H9 (cell line): Measurements from ENCODE around the gene BRD1. TPM values are rescaled to one million over a fixed set of nuclear protein-coding genes. Genes with fewer than 3 reads are reported as not detected.

Experiments
- DNase-seq: peaks from one replicate; pipeline ENCODE4 v3.0.0-alpha.2; 2017
- H2AFZ ChIP-seq: one replicate; pipeline ENCODE4 v1.6.1; 2013; ENCODE audit warnings: mild to moderate bottlenecking, low read length, control low read depth, moderate library complexity
- H2AK5ac ChIP-seq: 2 replicates; pipeline ENCODE4 v1.6.1; 2013; ENCODE audit warnings: low read length, control low read depth, mixed read lengths; ENCODE audit not compliant: insufficient read length
- H2BK120ac ChIP-seq: one replicate; pipeline ENCODE4 v1.6.1; 2013; ENCODE audit warnings: low read depth, mild to moderate bottlenecking, low read length, control low read depth, inconsistent platforms; ENCODE audit not compliant: poor library complexity, severe bottlenecking
- H2BK12ac ChIP-seq: 2 replicates; pipeline ENCODE4 v1.6.1; 2013; ENCODE audit warnings: low read length, control low read depth, mixed read lengths, low read depth; ENCODE audit not compliant: insufficient read length
- H2BK15ac ChIP-seq: 2 replicates; pipeline ENCODE4 v1.6.1; 2013; ENCODE audit warnings: low read depth, low read length, control low read depth
- H2BK20ac ChIP-seq: one replicate; pipeline ENCODE4 v1.6.1; 2013; ENCODE audit warnings: low read depth, mild to moderate bottlenecking, low read length, control low read depth, inconsistent platforms; ENCODE audit not compliant: poor library complexity, severe bottlenecking
- H2BK5ac ChIP-seq: 2 replicates; pipeline ENCODE4 v1.6.1; 2013; ENCODE audit warnings: low read length, control low read depth, mixed read lengths; ENCODE audit not compliant: insufficient read length
- H3K14ac ChIP-seq: 2 replicates; pipeline ENCODE4 v1.6.1; 2013; ENCODE audit warnings: low read length, control low read depth; ENCODE audit not compliant: insufficient read depth
- H3K18ac ChIP-seq: 2 replicates; pipeline ENCODE4 v1.6.1; 2013; ENCODE audit warnings: low read depth, mild to moderate bottlenecking, mixed read lengths, low read length, control low read depth; ENCODE audit not compliant: insufficient read length
- H3K23ac ChIP-seq: 2 replicates; pipeline ENCODE4 v1.6.1; 2013; ENCODE audit warnings: low read length, control low read depth, mixed read lengths, low read depth; ENCODE audit not compliant: insufficient read length
- H3K23me2 ChIP-seq: 2 replicates; pipeline ENCODE4 v1.6.1; 2013; ENCODE audit warnings: low read depth, mild to moderate bottlenecking, mixed read lengths, low read length, control low read depth; ENCODE audit not compliant: insufficient read length, poor library complexity, severe bottlenecking
- H3K27ac ChIP-seq: 2 replicates; pipeline ENCODE4 v1.5.1; 2013; ENCODE audit warnings: low read length, control low read depth, mixed read lengths, low read depth; ENCODE audit not compliant: insufficient read length
- H3K27me3 ChIP-seq: 2 replicates; pipeline ENCODE4 v1.6.1; 2013; ENCODE audit warnings: low read length, control low read depth, inconsistent platforms; ENCODE audit not compliant: insufficient read depth
- H3K4ac ChIP-seq: 2 replicates; pipeline ENCODE4 v1.6.1; 2013; ENCODE audit warnings: low read depth, mild to moderate bottlenecking, control low read depth, inconsistent platforms, low read length, moderate library complexity
- H3K4me1 ChIP-seq: 2 replicates; pipeline ENCODE4 v1.6.1; 2013; ENCODE audit warnings: low read length, control low read depth, inconsistent platforms; ENCODE audit not compliant: insufficient read depth
- H3K4me2 ChIP-seq: 2 replicates; pipeline ENCODE4 v1.6.1; 2013; ENCODE audit warnings: low read length, control low read depth, mixed read lengths; ENCODE audit not compliant: insufficient read length, insufficient read depth
- H3K56ac ChIP-seq: 2 replicates; pipeline ENCODE4 v1.6.1; 2013; ENCODE audit warnings: low read depth, mild to moderate bottlenecking, mixed read lengths, low read length, control low read depth; ENCODE audit not compliant: insufficient read length
- H3K79me1 ChIP-seq: 2 replicates; pipeline ENCODE4 v1.6.1; 2013; ENCODE audit warnings: low read depth, mild to moderate bottlenecking, moderate library complexity, low read length, control low read depth, inconsistent platforms; ENCODE audit not compliant: insufficient read depth, poor library complexity, severe bottlenecking
- H3K79me2 ChIP-seq: 2 replicates; pipeline ENCODE4 v1.6.1; 2013; ENCODE audit warnings: low read length, control low read depth, inconsistent platforms; ENCODE audit not compliant: insufficient read depth
- H3K9ac ChIP-seq: 2 replicates; pipeline ENCODE4 v1.6.1; 2013; ENCODE audit warnings: low read length, control low read depth, mixed read lengths; ENCODE audit not compliant: insufficient read length; ENCODE audit errors: extremely low read depth
- H3K9me3 ChIP-seq: one replicate; pipeline ENCODE4 v1.6.1; 2013; ENCODE audit warnings: low read depth, low read length, inconsistent platforms; ENCODE audit not compliant: control insufficient read depth
- H3T11ph ChIP-seq: one replicate; pipeline ENCODE4 v1.6.1; 2013; ENCODE audit warnings: mild to moderate bottlenecking, low read length, control low read depth, inconsistent platforms
- H4K20me1 ChIP-seq: one replicate; pipeline ENCODE4 v1.6.1; 2013; ENCODE audit not compliant: control insufficient read depth, insufficient read length, insufficient read depth
- H4K5ac ChIP-seq: 2 replicates; pipeline ENCODE4 v1.6.1; 2013; ENCODE audit warnings: low read depth, mild to moderate bottlenecking, mixed read lengths, low read length, control low read depth; ENCODE audit not compliant: insufficient read length
- H4K8ac ChIP-seq: replicated peaks from 2 replicates; pipeline ENCODE4 v1.6.1; 2013; ENCODE audit warnings: low read length, control low read depth, mixed read lengths, low read depth; ENCODE audit not compliant: insufficient read length
- H4K91ac ChIP-seq: 2 replicates; pipeline ENCODE4 v1.6.1; 2013; ENCODE audit warnings: low read depth, mild to moderate bottlenecking, moderate library complexity, mixed read lengths, low read length, control low read depth; ENCODE audit not compliant: insufficient read length
- H3K27ac Mint-ChIP-seq, 3 experiments: 2 replicates in 2 of 3; 3 replicates in 1 of 3; pipeline ENCODE4 v1.8.0; 2020 to 2021; ENCODE audit warnings: mixed read lengths in 3 of 3, mild to moderate bottlenecking in 1 of 3, moderate library complexity in 1 of 3
- H3K27me3 Mint-ChIP-seq: 2 replicates; pipeline ENCODE4 v1.8.0; 2021; ENCODE audit warnings: low read depth, mild to moderate bottlenecking, moderate library complexity, mixed read lengths
- H3K36me3 Mint-ChIP-seq, 3 experiments: 2 replicates in 2 of 3; 3 replicates in 1 of 3; pipeline ENCODE4 v1.8.0; 2020 to 2021; ENCODE audit warnings: low read depth in 3 of 3, mixed read lengths in 3 of 3; ENCODE audit not compliant: insufficient read depth in 1 of 3
- H3K4me1 Mint-ChIP-seq, 2 experiments: 2 replicates each; pipeline ENCODE4 v1.8.0; 2020; ENCODE audit warnings: mixed read lengths in 2 of 2
- H3K4me3 Mint-ChIP-seq, 2 experiments: 2 replicates in 1 of 2; 3 replicates in 1 of 2; pipeline ENCODE4 v1.8.0; 2020 to 2021; ENCODE audit warnings: mild to moderate bottlenecking in 2 of 2, mixed read lengths in 2 of 2, moderate library complexity in 1 of 2
- H3K9me3 Mint-ChIP-seq, 2 experiments: 2 replicates in 1 of 2; 3 replicates in 1 of 2; pipeline ENCODE4 v1.8.0; 2020; ENCODE audit warnings: mild to moderate bottlenecking in 2 of 2, mixed read lengths in 2 of 2, moderate library complexity in 1 of 2
- WGBS: extraction: QIAGEN DNeasy Blood & Tissue Kit; methylation state at CpG from one replicate; pipeline ENCODE4 v1.1.7; 2013; ENCODE audit warnings: missing lambda C conversion rate, low lambda C conversion rate, mixed read lengths; ENCODE audit not compliant: insufficient read length; ENCODE audit errors: extremely low coverage; 5-methylcytosine and 5-hydroxymethylcytosine counted together
- total RNA-seq: library from RNA; stranded (reverse); gene quantifications from 2 replicates; pipeline ENCODE4 v1.2.1, GENCODE V29; 2021
- TF ChIP-seq, protein P1 (sequence below): fragments of 200-600 bp; sonication (generic); conservative IDR thresholded peaks from 3 replicates; pipeline ENCODE4 v1.8.0; 2021; ENCODE audit warnings: antibody characterized with exemption, mild to moderate bottlenecking

The BRD1 gene
- total RNA-seq, 1 experiment from 2014 or later, result 51.3 TPM

DNA sequence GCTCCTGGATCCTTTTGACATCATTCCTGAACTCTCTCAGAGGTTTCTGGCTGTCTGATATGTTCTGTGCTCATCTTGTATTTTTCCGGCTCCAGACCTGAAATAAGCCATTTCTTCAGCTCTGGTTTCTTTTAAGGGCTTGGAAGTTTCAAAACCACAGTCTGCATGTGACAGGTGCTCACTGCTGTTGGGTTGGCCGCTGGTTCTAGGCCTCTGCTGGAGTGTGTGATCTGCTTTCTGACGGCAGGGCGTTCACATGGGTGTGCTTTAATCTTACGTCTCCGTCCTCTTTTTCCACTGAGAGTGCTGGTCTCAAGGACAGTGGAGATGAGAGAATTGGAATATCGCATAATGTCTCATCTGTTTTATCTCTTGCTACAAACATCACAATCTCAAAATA is 36.3 kb upstream of the BRD1 start:
- Mint-ChIP-seq H3K9me3 (peaks cover 28 to 34% of the 10 kb centered on the region in 2 experiments), H3K27ac (0 out of 7 replicates have a peak overlapping the region, but pooled peaks of 1 of the 3 experiments have one; percentile 7), H3K4me3 (no peak overlapping the region), H3K4me1 (peaks cover 13 to 14% of the 10 kb centered on the region in 2 experiments), H3K36me3 (peaks cover 31 to 40% (median 37%) of the 10 kb centered on the region in 3 experiments), H3K27me3 (no peaks in the 10 kb centered on the region)
- H3K18ac ChIP-seq, result no peak overlapping the region
- no peak overlapping the region for H3K4me2 ChIP-seq
- no peaks in the 10 kb centered on the region for H3K23me2 ChIP-seq
- WGBS, result no CpG with 5 or more reads among the region's 7 CpGs
- H3K27ac ChIP-seq, result no peak overlapping the region
- peaks cover 28% of the 10 kb centered on the region; the same call in 1 of the 2 replicates for H3K79me2 ChIP-seq
- no peak overlapping the region for H2BK15ac ChIP-seq
- H4K5ac ChIP-seq, result no peak overlapping the region
- H3K23ac ChIP-seq, result no peak overlapping the region
- H3K27me3 ChIP-seq, result no peaks in the 10 kb centered on the region
- no peak overlapping the region for H4K8ac ChIP-seq
- no peak for DNase-seq
- H3K9ac ChIP-seq, result no peak overlapping the region
- H3K14ac ChIP-seq, result no peak overlapping the region
- no peak overlapping the region for H3T11ph ChIP-seq
- no peak overlapping the region for H2AK5ac ChIP-seq
- no peak overlapping the region for H2BK20ac ChIP-seq
- H2AFZ ChIP-seq, result no peak overlapping the region
- H3K56ac ChIP-seq, result no peak overlapping the region
- no peak overlapping the region for H4K91ac ChIP-seq
- H2BK120ac ChIP-seq, result no peak overlapping the region
- no peaks in the 10 kb centered on the region for H4K20me1 ChIP-seq
- H3K4me1 ChIP-seq, result no peaks in the 10 kb centered on the region
- no peak overlapping the region for H2BK5ac ChIP-seq
- TF ChIP-seq, protein P1, sequence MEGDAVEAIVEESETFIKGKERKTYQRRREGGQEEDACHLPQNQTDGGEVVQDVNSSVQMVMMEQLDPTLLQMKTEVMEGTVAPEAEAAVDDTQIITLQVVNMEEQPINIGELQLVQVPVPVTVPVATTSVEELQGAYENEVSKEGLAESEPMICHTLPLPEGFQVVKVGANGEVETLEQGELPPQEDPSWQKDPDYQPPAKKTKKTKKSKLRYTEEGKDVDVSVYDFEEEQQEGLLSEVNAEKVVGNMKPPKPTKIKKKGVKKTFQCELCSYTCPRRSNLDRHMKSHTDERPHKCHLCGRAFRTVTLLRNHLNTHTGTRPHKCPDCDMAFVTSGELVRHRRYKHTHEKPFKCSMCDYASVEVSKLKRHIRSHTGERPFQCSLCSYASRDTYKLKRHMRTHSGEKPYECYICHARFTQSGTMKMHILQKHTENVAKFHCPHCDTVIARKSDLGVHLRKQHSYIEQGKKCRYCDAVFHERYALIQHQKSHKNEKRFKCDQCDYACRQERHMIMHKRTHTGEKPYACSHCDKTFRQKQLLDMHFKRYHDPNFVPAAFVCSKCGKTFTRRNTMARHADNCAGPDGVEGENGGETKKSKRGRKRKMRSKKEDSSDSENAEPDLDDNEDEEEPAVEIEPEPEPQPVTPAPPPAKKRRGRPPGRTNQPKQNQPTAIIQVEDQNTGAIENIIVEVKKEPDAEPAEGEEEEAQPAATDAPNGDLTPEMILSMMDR, result no peak
- H2BK12ac ChIP-seq, result no peak overlapping the region
- H3K4ac ChIP-seq, result no peak overlapping the region
- H3K9me3 ChIP-seq, result no peaks in the 10 kb centered on the region
- H3K79me1 ChIP-seq, result peaks cover 6% of the 10 kb centered on the region
